Measurements from ENCODE around the gene TCERG1L. TPM values are rescaled to one million over a fixed set of nuclear protein-coding genes. Genes with fewer than 3 reads are reported as not detected.

Gene TCERG1L
- total RNA-seq, 2 experiments from 2014 or later = not detected

DNA sequence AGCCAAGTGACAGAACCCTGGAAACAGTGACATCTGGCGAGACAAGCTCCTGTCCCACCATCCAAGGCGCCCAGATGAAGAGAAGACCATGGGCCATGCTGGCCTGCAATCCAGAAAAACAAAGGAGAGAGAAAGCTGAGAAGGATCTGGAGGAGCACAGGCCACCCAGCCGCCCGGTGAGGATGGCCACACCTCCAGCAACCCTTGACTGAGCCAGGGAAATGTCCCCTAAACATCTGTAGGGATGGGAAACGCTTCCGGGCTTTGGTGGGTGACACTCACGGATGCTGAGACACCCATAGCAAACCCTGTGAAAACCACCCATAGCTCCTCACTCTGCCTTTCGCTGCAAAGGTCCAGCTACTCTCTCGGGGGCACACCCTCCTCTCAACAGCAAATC, 32.0 kb downstream of the TCERG1L start:
- TF ChIP-seq, protein P1, sequence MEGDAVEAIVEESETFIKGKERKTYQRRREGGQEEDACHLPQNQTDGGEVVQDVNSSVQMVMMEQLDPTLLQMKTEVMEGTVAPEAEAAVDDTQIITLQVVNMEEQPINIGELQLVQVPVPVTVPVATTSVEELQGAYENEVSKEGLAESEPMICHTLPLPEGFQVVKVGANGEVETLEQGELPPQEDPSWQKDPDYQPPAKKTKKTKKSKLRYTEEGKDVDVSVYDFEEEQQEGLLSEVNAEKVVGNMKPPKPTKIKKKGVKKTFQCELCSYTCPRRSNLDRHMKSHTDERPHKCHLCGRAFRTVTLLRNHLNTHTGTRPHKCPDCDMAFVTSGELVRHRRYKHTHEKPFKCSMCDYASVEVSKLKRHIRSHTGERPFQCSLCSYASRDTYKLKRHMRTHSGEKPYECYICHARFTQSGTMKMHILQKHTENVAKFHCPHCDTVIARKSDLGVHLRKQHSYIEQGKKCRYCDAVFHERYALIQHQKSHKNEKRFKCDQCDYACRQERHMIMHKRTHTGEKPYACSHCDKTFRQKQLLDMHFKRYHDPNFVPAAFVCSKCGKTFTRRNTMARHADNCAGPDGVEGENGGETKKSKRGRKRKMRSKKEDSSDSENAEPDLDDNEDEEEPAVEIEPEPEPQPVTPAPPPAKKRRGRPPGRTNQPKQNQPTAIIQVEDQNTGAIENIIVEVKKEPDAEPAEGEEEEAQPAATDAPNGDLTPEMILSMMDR (IDR thresholded peaks at IDR 0.05) = no peak
- no peaks in the 10 kb centered on the region for H3K27me3 Mint-ChIP-seq
- no peaks in the 10 kb centered on the region for H3K9me3 Mint-ChIP-seq
- no peak overlapping the region for H3K27ac Mint-ChIP-seq
- CTCF ChIA-PET = no interaction called here
- ATAC-seq = no peak
- no peaks in the 10 kb centered on the region for H3K4me1 Mint-ChIP-seq (ENCODE audit: low read depth)
- H3K36me3 Mint-ChIP-seq (ENCODE audit: low read depth) = no peaks in the 10 kb centered on the region
- POLR2A ChIA-PET = no interaction called here
- no peak overlapping the region for H3K4me3 Mint-ChIP-seq
- intact Hi-C loops (cut with micrococcal nuclease) = no loop called here
- DNase-seq = no peak

- no peak for DNase-seq
- ATAC-seq = no peak
- Mint-ChIP-seq H3K27ac (no peak overlapping the region), H3K9me3 (no peaks in the 10 kb centered on the region), H3K36me3 (ENCODE audit: low read depth) (no peaks in the 10 kb centered on the region), H3K4me3 (no peak overlapping the region), H3K27me3 (no peaks in the 10 kb centered on the region), H3K4me1 (ENCODE audit: low read depth) (no peaks in the 10 kb centered on the region)
- TF ChIP-seq, protein P1 (IDR thresholded peaks at IDR 0.05) = no peak
- intact Hi-C loops (cut with micrococcal nuclease) = no loop called here
- POLR2A ChIA-PET = no interaction called here
- CTCF ChIA-PET = no interaction called here
Measured at GRCh38 chr10:131277969-131278368, 33.6 kb downstream of the TCERG1L start.

- Mint-ChIP-seq H3K4me3 (no peak overlapping the region), H3K27ac (no peak overlapping the region), H3K27me3 (no peaks in the 10 kb centered on the region), H3K36me3 (ENCODE audit: low read depth) (no peaks in the 10 kb centered on the region), H3K9me3 (no peaks in the 10 kb centered on the region), H3K4me1 (ENCODE audit: low read depth) (no peaks in the 10 kb centered on the region)
- no peak for DNase-seq
- POLR2A ChIA-PET = no interaction called here
- CTCF ChIA-PET = no interaction called here
- intact Hi-C loops (cut with micrococcal nuclease) = no loop called here
- TF ChIP-seq, protein P1 (IDR thresholded peaks at IDR 0.05) = no peak
- ATAC-seq = no peak
Measured at GRCh38 chr10:131277278-131277677, 34.2 kb downstream of the TCERG1L start.

GRCh38 chr10:131275691-131276090, 35.8 kb downstream of the TCERG1L start:
- DNase-seq (no peak), ATAC-seq (no peak)
- ChIA-PET CTCF (no interaction called here), POLR2A (no interaction called here)
- intact Hi-C loops (cut with micrococcal nuclease) = no loop called here
- TF ChIP-seq, protein P1 (IDR thresholded peaks at IDR 0.05) = no peak
- Mint-ChIP-seq H3K9me3 (no peaks in the 10 kb centered on the region), H3K4me3 (no peak overlapping the region), H3K27ac (no peak overlapping the region), H3K4me1 (ENCODE audit: low read depth) (no peaks in the 10 kb centered on the region), H3K27me3 (no peaks in the 10 kb centered on the region), H3K36me3 (ENCODE audit: low read depth) (no peaks in the 10 kb centered on the region)

DNA sequence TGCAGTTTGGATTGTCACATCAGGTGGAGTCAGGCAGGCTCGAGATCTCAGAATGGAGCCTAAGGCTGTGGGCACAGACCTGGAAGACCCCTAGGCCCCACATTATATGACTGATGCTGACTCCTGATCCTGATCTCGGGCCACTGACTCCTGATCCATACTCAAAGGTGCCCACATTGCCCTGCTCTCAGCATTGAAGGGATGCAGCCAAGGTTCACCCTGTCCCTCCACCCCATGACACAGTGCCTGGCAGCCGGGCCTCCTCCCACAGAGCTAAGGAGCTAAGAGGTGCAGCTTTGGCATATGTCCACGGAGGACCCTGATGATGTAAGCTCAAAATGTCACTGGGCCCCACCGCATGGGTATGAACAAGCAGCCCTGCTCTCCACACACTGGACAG, 36.6 kb downstream of the TCERG1L start:
- H3K9me3 Mint-ChIP-seq = no peaks in the 10 kb centered on the region
- no peak overlapping the region for H3K4me3 Mint-ChIP-seq
- TF ChIP-seq, protein P1 (IDR thresholded peaks at IDR 0.05) = no peak
- intact Hi-C loops (cut with micrococcal nuclease) = no loop called here
- ATAC-seq (no peak), DNase-seq (no peak)
- POLR2A ChIA-PET = no interaction called here
- CTCF ChIA-PET = no interaction called here
- no peak overlapping the region for H3K27ac Mint-ChIP-seq
- H3K36me3 Mint-ChIP-seq (ENCODE audit: low read depth) = no peaks in the 10 kb centered on the region
- no peaks in the 10 kb centered on the region for H3K27me3 Mint-ChIP-seq
- no peaks in the 10 kb centered on the region for H3K4me1 Mint-ChIP-seq (ENCODE audit: low read depth)
